Hair follicle dermal papilla cell (primary cell): ENCODE measurements around the gene CYP3A5. TPM values are rescaled to one million over a fixed set of nuclear protein-coding genes. Genes with fewer than 3 reads are reported as not detected.

ENCODE experiments used
- small RNA-seq: library from RNA; depleted of rRNA; stranded (forward); fragments of <200 nt; gene quantifications from one replicate; pipeline ENCODE3, GENCODE V24; 2012
- total RNA-seq: library from RNA; depleted of rRNA; stranded (reverse); fragments of >200 nt; gene quantifications from 2 replicates; pipeline ENCODE4 v1.2.3, GENCODE V29; 2012

The CYP3A5 gene
- 0.32 TPM in 1 of 2 replicates, not detected in the other for total RNA-seq

DNA sequence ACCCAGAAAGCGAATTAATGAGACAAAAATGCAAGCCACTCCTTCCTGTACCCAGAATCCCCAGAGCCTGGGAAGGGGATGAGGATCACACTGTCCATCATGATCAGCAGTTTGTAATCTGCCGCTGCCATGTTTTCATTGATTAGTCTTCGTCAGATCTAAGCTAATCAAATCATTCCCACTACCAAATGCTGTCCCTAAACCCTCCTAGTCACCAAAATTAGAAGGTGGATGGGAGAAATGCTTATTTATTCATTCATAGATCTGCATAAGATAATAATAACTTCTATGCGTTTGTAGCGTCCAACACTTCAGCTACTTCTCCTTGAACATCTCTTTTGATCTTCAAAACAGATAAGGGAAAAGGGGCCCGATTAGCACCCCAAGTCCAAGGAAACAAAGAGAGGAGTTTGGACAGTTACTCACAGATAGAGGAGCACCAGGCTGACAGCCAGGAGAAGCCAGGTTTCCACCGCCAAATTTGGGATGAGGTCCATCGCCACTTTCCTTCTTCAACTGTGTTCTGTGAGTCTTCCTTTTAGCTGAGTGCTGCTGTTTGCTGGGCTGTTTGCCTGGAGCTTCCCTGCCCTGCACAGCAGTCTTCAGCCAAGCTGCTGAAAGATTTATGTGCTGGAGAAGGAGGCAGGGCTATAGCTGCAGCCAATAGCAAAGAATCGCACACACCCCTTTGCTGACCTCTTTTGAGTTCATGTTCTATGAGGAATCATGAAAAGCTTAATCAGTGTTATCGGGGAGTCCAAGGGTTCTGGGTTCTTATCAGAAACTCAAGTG lies at the start of gene CYP3A5:
Gene CYP3A5, minus strand, starts transcription at position 597 of the 792 bp plus-strand sequence. Its CDS starts 100 bp downstream, at position 497.

GRCh38 chr7:99616359-99617191 lies 63.2 kb downstream of the CYP3A5 start, which contains the start of gene ZSCAN25:
TSS of gene ZSCAN25 (plus strand) at chr7:99616946. CDS start at chr7:99619607, 2,661 bp downstream.

Small RNAs within 50 kb of the gene (small RNA-seq; reads per million reads assigned to genes)
- gene CYP3A51P (not detected), gene CYP3A7-CYP3A51P (not detected)

Other genes with a start within 250 kb of the CYP3A5 start
- gene PTCD1, start 241.2 kb downstream of the CYP3A5 start, total RNA-seq = 6.7 and 7.0 TPM in 2 replicates
- 32.3 and 32.7 TPM in 2 replicates for gene CPSF4, start 241.1 kb downstream of the CYP3A5 start, total RNA-seq
- gene ATP5MF, start 213.8 kb downstream of the CYP3A5 start, total RNA-seq = 200 and 378 TPM in 2 replicates
- 5.3 and 6.5 TPM in 2 replicates for gene ZNF789, start 207.1 kb downstream of the CYP3A5 start, total RNA-seq
- 33.9 and 48.3 TPM in 2 replicates for gene ZNF394, start 179.7 kb downstream of the CYP3A5 start, total RNA-seq
- gene ZKSCAN5, start 175.3 kb downstream of the CYP3A5 start, total RNA-seq = 14.2 and 14.6 TPM in 2 replicates
- 4.2 and 5.5 TPM in 2 replicates for gene FAM200A, start 127.9 kb downstream of the CYP3A5 start, total RNA-seq
- gene ZNF655, start 121.4 kb downstream of the CYP3A5 start, total RNA-seq = 77.0 and 99.6 TPM in 2 replicates
- gene TMEM225B, start 81.7 kb downstream of the CYP3A5 start, total RNA-seq = 1.5 and 1.6 TPM in 2 replicates
- 14.0 and 22.6 TPM in 2 replicates for gene ZSCAN25, start 63.0 kb downstream of the CYP3A5 start, total RNA-seq
- not detected in 2 replicates for gene CYP3A7, start 55.2 kb upstream of the CYP3A5 start, total RNA-seq
- not detected in 2 replicates for gene CYP3A4, start 104.2 kb upstream of the CYP3A5 start, total RNA-seq
- not detected in 2 replicates for gene CYP3A43, start 148.0 kb upstream of the CYP3A5 start, total RNA-seq
- 0.32 TPM in 1 of 2 replicates, not detected in the other for gene OR2AE1, start 197.0 kb upstream of the CYP3A5 start, total RNA-seq
- gene TRIM4, start 239.5 kb upstream of the CYP3A5 start, total RNA-seq = 25.2 and 29.0 TPM in 2 replicates
- not detected in 2 replicates for gene GJC3, start 249.6 kb upstream of the CYP3A5 start, total RNA-seq